ENCODE results near the gene ITPR1.

Gene ITPR1

GRCh38 chr3:4819746-4820145 lies 326.6 kb downstream of the ITPR1 start:
- no peak for DNase-seq (ENCODE audit: extremely low read depth in 1 of 2, low read depth in 1 of 2)

- DNase-seq (ENCODE audit: extremely low read depth in 1 of 2, low read depth in 1 of 2), result no peak
Measured at GRCh38 chr3:4820296-4821121, 327.4 kb downstream of the ITPR1 start.

GRCh38 chr3:4821338-4821737 lies 328.2 kb downstream of the ITPR1 start:
- DNase-seq (ENCODE audit: extremely low read depth in 1 of 2, low read depth in 1 of 2), result no peak

- DNase-seq (ENCODE audit: extremely low read depth in 1 of 2, low read depth in 1 of 2), result peak; percentile 44 to 73
Measured at GRCh38 chr3:4821975-4822374, 328.8 kb downstream of the ITPR1 start.

- DNase-seq (ENCODE audit: extremely low read depth in 1 of 2, low read depth in 1 of 2), result no peak
Measured at GRCh38 chr3:4822568-4822967, 329.4 kb downstream of the ITPR1 start.

GRCh38 chr3:4823385-4823784 lies 330.2 kb downstream of the ITPR1 start:
- no peak for DNase-seq (ENCODE audit: extremely low read depth in 1 of 2, low read depth in 1 of 2)

- DNase-seq (ENCODE audit: extremely low read depth in 1 of 2, low read depth in 1 of 2), result no peak
Measured at GRCh38 chr3:4823986-4824925, 331.1 kb downstream of the ITPR1 start.

GRCh38 chr3:4824926-4825325 lies 331.8 kb downstream of the ITPR1 start:
- DNase-seq (ENCODE audit: extremely low read depth in 1 of 2, low read depth in 1 of 2), result no peak

GRCh38 chr3:4825436-4826236 lies 332.5 kb downstream of the ITPR1 start:
- DNase-seq (ENCODE audit: extremely low read depth in 1 of 2, low read depth in 1 of 2), result no peak

GRCh38 chr3:4826237-4827100 lies 333.3 kb downstream of the ITPR1 start:
- no peak for DNase-seq (ENCODE audit: extremely low read depth in 1 of 2, low read depth in 1 of 2)

- DNase-seq (ENCODE audit: extremely low read depth in 1 of 2, low read depth in 1 of 2), result no peak
Measured at GRCh38 chr3:4827767-4828166, 334.6 kb downstream of the ITPR1 start.

- DNase-seq (ENCODE audit: extremely low read depth in 1 of 2, low read depth in 1 of 2), result no peak
Measured at GRCh38 chr3:4828279-4829030, 335.3 kb downstream of the ITPR1 start.

- no peak for DNase-seq (ENCODE audit: extremely low read depth in 1 of 2, low read depth in 1 of 2)
Measured at GRCh38 chr3:4829031-4829394, 335.9 kb downstream of the ITPR1 start.

GRCh38 chr3:4830586-4830914 lies 337.4 kb downstream of the ITPR1 start:
- DNase-seq (ENCODE audit: extremely low read depth in 1 of 2, low read depth in 1 of 2), result no peak

- DNase-seq (ENCODE audit: extremely low read depth in 1 of 2, low read depth in 1 of 2), result no peak
Measured at GRCh38 chr3:4831580-4831950, 338.4 kb downstream of the ITPR1 start.

- no peak for DNase-seq (ENCODE audit: extremely low read depth in 1 of 2, low read depth in 1 of 2)
Measured at GRCh38 chr3:4833471-4833870, 340.3 kb downstream of the ITPR1 start.

GRCh38 chr3:4834403-4834866 lies 341.3 kb downstream of the ITPR1 start:
- peak; percentile 41 to 57 for DNase-seq (ENCODE audit: extremely low read depth in 1 of 2, low read depth in 1 of 2)

GRCh38 chr3:4835616-4836043 lies 342.5 kb downstream of the ITPR1 start:
- DNase-seq (ENCODE audit: extremely low read depth in 1 of 2, low read depth in 1 of 2), result no peak

GRCh38 chr3:4836516-4836915 lies 343.4 kb downstream of the ITPR1 start:
- no peak for DNase-seq (ENCODE audit: extremely low read depth in 1 of 2, low read depth in 1 of 2)

Measured in activated CD8-positive, alpha-beta memory T cell treated with anti-CD3 and anti-CD28 coated beads for 1 hour (primary cell).